HG03571 (cell line): Measurements from ENCODE around the gene ZNF185.

Source experiments
- ATAC-seq: cut with Tn5 transposase; IDR thresholded peaks from one replicate; pipeline ENCODE4 v1.9.1; 2021; ENCODE audit not compliant: unreplicated experiment

The ZNF185 gene

GRCh38 chrX:152897222-152898131, at the start of gene ZNF185:
Gene ZNF185 (plus strand): TSS chrX:152898067. CDS start chrX:152914490, 16,423 bp downstream.
- no peak for ATAC-seq

DNA sequence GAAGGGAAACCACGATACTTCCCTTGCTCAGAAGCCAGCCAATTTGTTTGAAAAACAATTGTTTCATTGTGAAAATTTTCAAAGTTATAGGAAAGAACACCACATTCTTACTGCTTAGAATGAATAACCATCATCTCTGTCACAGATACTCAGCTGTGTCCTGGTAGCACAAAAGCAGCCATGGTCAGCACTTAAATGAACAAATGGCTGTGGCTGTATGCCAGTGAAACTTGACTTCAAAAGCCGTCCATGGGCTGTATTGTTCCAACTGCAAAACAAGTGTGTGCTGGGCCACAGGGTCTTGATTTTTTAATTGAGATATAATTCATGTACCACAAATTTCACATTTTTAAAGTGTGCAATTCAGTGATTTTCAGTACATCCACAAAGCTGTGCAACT, 47.4 kb upstream of the ZNF185 start:
- no peak for ATAC-seq

DNA sequence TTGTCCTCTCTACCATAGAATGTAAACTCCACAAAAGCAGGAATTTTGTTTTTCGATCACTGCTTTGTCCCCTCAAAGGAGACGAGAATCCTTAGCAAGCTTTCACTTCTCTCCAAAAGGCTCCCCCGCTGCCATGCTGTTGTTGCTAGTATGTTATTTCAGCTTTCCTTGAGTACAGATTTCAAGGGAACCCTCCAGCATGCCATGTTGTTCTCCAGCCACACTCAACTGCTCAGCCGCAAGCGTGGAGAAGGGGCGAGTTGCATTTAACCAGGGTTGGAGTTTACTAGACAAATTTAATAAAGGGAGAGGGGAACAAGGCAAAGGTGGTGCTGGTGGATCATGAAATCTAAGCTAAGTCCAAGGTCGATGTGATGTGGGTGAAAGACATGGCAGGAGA, 43.9 kb upstream of the ZNF185 start:
- no peak for ATAC-seq

GRCh38 chrX:152861116-152861515, 36.8 kb upstream of the ZNF185 start:
- no peak for ATAC-seq

GRCh38 chrX:152861826-152862225, 36.0 kb upstream of the ZNF185 start:
- ATAC-seq: no peak

GRCh38 chrX:152865232-152865920, 32.5 kb upstream of the ZNF185 start:
- ATAC-seq: no peak

DNA sequence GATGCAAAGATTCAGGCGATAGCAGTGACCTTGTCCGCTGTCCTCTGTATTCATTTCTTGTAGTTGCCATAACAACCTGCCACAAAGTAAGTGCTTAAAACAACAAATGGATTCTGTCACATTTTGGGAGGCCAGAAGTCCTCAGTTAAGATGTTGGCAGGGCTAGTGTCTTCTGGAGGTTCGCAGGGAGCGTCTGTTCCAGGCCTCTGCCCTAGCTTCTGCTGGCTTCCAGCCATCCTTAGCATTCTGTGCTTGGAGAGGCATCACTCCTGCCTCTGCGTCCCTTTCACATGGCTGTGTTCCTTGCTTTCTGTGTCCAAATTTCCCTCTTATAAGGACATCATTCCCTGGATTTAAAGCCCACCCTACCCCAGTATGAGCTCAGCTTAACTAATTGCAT, 31.5 kb upstream of the ZNF185 start:
- ATAC-seq: no peak

DNA sequence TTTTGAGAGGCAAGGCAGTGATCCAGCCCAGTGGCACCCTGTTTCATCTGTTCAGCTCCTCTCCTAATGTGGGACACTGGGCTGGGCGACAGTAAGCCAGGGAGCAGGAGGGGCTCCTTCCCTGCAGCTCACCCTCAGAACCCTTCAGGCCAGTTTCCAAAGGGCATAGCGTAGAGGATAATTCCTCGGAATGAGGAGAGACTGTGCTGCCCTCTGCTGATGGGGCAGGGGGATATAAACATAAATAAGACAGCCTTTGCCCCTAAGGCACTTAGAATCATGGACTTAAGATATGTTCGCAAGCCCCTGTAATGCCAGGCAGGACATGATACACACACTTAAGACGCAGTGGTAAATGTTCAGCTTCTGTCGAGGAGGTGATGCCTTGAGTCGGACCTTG, 27.9 kb upstream of the ZNF185 start:
- ATAC-seq: no peak

DNA sequence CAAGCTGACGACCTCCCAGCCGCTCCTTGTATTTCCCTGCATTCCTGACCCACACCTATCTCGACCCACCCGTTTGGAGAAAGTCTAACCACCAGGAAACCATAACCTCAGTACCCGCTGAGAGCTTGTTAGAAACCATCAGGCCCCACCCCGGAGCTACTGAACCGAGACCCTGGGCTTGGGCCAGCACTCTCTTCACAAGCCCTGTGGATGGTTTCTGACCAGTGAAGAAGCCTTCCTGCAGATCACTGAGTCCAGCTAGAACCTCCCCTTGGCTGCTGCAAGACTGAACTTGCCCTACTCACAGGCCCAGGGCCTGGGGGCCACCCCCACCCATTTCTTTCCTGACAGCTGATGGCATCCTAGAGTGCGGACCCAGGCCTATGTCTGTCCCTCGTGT, 26.6 kb upstream of the ZNF185 start:
- no peak for ATAC-seq

DNA sequence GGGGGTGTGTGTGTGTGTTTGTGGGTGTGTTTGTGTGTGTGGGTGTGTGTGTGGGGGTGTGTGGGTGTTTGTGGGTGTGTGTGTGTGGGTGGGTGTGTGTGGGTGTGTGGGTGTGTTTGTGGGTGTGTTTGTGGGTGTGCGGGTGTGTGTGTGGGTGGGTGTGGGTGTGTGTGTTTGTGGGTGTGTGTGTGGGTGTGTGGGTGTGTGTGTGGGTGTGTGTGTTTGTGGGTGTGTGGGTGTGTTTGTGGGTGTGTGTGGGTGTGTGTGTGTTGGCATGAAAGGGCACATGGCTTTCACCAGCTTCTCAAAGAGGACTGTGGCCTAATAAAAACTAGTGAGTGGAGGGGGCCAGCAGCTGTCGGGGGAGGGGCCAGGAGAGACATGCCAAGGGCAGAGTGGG, 25.3 kb upstream of the ZNF185 start:
- no peak for ATAC-seq

DNA sequence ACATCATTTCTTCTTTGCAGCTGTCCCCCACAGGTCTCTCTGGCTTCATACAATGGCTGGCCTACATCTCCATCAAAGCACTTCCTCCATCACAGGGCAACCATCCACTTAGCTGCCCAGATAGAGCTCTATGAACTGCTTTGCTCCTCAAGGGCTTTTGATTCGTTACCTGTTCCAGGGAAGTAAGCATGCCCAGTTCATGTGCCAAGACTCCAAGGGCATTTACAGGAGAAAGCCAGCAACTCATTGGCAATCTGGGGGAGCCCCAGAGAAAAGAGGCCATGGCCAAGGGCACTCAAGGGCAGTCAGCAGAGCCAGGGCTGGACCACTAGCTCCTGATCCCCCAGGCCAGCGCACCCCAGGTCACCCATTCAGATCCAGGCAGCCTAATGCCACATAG, 24.5 kb upstream of the ZNF185 start:
- ATAC-seq: no peak

DNA sequence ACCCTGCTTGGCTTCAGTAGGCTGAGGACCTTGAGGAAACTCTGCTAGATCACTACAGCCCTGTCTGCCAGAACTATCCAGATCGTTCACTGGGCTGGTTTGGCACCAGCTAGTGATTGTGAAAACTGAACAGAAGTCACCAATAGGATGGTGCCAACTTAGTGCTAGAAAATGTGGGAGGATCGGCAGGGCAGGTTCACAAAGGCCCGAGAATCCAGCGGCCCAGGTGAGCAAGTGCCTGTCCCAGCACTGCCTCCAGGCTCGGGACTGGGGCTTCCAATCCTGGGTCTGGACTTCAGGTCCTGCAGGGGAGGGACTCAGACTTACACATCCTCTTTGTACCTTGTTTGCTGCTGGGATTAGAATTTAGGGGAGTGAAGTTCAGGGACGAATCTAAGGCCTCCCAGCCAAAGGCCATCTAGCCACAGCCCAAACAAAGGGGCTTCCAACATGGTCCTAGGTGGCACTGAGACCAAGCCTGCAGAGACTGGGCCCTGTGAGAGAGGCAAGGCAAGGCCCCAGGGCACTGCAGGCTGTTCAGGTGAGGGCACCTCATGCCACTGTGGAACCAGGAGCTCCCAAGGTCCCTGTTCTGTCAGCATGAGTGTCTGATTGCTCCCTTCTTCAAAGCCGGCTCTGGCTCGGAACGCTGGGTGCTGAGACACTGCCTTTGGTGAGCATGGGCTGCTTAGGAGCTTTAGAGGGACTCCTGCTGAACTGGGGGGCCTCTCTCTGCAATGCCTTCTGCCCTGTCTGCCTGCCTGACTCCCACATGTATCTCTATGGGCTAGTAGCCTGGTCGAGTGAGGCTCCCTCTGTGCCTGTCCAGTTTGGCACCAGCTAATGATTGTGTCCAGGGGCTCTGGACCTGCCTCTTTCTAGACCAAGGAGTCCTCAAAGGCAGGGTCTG, 20.7 kb upstream of the ZNF185 start:
- no peak for ATAC-seq

DNA sequence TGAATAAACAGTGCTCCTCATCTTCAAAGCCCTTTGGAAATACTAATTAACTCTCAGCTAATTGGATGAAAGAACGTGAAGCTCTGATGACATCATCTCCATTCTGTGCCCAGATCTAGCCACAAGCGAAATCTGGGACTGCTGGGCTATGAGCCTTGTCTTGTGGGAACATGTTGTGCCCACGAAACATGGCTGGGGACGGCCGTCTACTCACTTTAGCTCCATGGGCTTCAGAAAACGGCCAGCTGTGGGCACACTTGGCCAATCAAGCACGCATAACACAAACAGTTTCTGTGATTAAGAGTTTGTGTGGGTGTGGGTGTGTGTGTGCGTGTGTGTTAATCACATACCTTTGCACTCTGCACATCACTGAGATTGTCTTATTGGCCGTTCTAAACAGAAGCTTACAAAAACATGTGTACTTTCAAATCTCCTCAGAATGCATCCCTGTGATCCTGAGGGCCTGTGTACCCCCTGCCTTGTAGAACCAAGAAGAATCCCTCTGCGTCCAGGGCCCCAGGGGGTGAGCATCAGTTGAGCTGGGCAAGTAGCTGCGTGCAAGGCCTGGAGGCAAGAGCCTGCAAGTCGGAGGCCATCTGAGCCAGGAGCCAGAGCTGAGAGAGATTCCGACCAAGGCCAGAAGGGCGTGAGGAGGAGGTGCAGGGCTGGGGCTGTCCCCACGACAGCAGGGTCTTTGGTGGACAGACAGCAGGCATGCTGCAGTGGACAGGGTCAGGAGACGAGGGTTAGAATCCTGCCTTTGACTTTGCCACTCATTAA, 18.7 kb upstream of the ZNF185 start:
- ATAC-seq: no peak

GRCh38 chrX:152881289-152881688, 16.6 kb upstream of the ZNF185 start:
- ATAC-seq: no peak

DNA sequence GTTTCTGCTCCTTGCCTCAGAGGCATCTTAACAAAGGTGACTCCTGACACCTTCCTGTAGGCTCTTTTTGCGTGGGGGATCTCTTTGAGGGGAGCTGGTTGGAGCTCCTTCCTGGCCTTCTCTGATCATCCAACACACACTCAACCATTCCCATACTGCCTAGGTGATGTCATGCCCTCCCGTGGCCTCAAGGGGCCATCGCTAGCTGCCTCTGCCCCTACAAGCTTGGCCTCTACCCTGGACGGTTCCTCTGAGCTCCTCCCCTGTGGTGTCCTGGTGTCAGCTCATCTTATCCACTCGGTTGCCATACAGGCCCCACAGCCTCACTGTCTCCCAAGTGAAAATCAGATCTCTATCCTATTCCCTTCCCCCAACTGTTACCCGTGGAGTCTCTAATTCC, 13.7 kb upstream of the ZNF185 start:
- ATAC-seq: no peak

- ATAC-seq: no peak
These were observed 11.2 kb upstream of the ZNF185 start for GRCh38 chrX:152886716-152887115.

DNA sequence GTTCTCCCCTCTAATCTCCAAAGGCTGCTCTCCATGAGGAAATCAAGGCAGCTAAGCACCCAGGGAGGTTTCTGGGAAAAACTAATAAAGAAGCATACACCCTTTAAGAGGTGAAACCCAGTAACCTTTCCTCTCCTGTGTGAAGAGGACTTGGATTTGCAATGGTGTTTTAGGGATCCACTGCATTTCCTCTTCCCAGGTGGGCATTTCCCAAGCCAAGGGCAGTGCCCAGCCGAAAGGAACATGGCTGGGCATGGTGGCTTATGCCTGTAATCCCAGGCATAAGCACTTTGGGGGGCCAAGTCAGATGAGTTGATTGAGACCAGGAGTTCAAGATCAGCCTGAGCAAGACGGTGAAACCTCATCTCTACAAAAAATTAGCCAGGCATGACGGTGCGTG, 5.4 kb upstream of the ZNF185 start:
- no peak for ATAC-seq

GRCh38 chrX:152892999-152893891, 4.6 kb upstream of the ZNF185 start:
- ATAC-seq: no peak

GRCh38 chrX:152893980-152894610, 3.8 kb upstream of the ZNF185 start:
- ATAC-seq: no peak
